ENCODE measurements around the gene GPRC6A. TPM values are rescaled to one million over a fixed set of nuclear protein-coding genes. Genes with fewer than 3 reads are reported as not detected.

Gene GPRC6A
- total RNA-seq, 4 donors from 2014 or later, result not detected

GRCh38 chr6:116866281-116866871 is 37.5 kb upstream of the GPRC6A start:
- Histone ChIP-seq H3K36me3 (no peaks in the 10 kb centered on the region), H3K9me3 (no peaks in the 10 kb centered on the region), H3K4me1 (no peaks in the 10 kb centered on the region), H3K27ac (no peak overlapping the region), H3K27me3 (no peaks in the 10 kb centered on the region), H3K4me3 (no peak overlapping the region)
- intact Hi-C loops (cut with DNase I), result no loop called here
- TF ChIP-seq POLR2A (IDR thresholded peaks at IDR 0.05) (no peak), CTCF (IDR thresholded peaks at IDR 0.05) (no peak)
- no peak for DNase-seq
- 78 to 81% methylated on average over 3 of the region's 3 CpGs for WGBS, 2 donors

GRCh38 chr6:116859264-116859663 is 30.4 kb upstream of the GPRC6A start:
- no peak for TF ChIP-seq CTCF (IDR thresholded peaks at IDR 0.05)
- TF ChIP-seq POLR2A (IDR thresholded peaks at IDR 0.05), result no peak

GRCh38 chr6:116858060-116858459 is 29.2 kb upstream of the GPRC6A start:
- no peak for DNase-seq
- H3K4me1 ChIP-seq, result no peaks in the 10 kb centered on the region
- intact Hi-C loops (cut with DNase I), result no loop called here
- TF ChIP-seq POLR2A (IDR thresholded peaks at IDR 0.05) (no peak), CTCF (IDR thresholded peaks at IDR 0.05) (no peak)
- no peaks in the 10 kb centered on the region for H3K27me3 ChIP-seq
- H3K4me3 ChIP-seq, result no peak overlapping the region
- peaks cover 0 to 16% (median 0%) of the 10 kb centered on the region in 3 donors for H3K9me3 ChIP-seq
- no peaks in the 10 kb centered on the region for H3K36me3 ChIP-seq
- no peak overlapping the region for H3K27ac ChIP-seq

More at GRCh38 chr6:116859264-116859663, 30.4 kb upstream of the GPRC6A start:
- Histone ChIP-seq H3K27ac (no peak overlapping the region), H3K9me3 (peaks cover 0 to 12% (median 0%) of the 10 kb centered on the region in 3 donors), H3K36me3 (no peaks in the 10 kb centered on the region), H3K4me3 (no peak overlapping the region), H3K4me1 (no peaks in the 10 kb centered on the region), H3K27me3 (no peaks in the 10 kb centered on the region)
- intact Hi-C loops (cut with DNase I), result no loop called here
- no peak for DNase-seq

- H3K27me3 ChIP-seq, result no peaks in the 10 kb centered on the region
- WGBS, 2 donors, result 8 to 14% methylated on average over 1 of the region's 1 CpG
- no peaks in the 10 kb centered on the region for H3K9me3 ChIP-seq
- TF ChIP-seq CTCF (IDR thresholded peaks at IDR 0.05) (peak in 3 of 6 experiments; percentile 7 to 16 (median 12)), POLR2A (IDR thresholded peaks at IDR 0.05) (no peak)
- H3K4me3 ChIP-seq, result no peak overlapping the region
- intact Hi-C loops (cut with DNase I), result no loop called here
- H3K4me1 ChIP-seq, result no peaks in the 10 kb centered on the region
- no peak for DNase-seq
- no peak overlapping the region for H3K27ac ChIP-seq
- H3K36me3 ChIP-seq, result no peaks in the 10 kb centered on the region
Measured at GRCh38 chr6:116847227-116847626, 18.3 kb upstream of the GPRC6A start.

- TF ChIP-seq CTCF (IDR thresholded peaks at IDR 0.05) (no peak), POLR2A (IDR thresholded peaks at IDR 0.05) (no peak)
- Histone ChIP-seq H3K27me3 (no peaks in the 10 kb centered on the region), H3K27ac (no peak overlapping the region), H3K36me3 (no peaks in the 10 kb centered on the region), H3K4me3 (no peak overlapping the region), H3K4me1 (no peaks in the 10 kb centered on the region), H3K9me3 (no peaks in the 10 kb centered on the region)
- 24 to 27% methylated on average over 1 of the region's 1 CpG for WGBS, 2 donors
- intact Hi-C loops (cut with DNase I), result no loop called here
- no peak for DNase-seq
Measured at GRCh38 chr6:116842459-116842858, 13.6 kb upstream of the GPRC6A start.
